ENCODE results near the gene EML2. TPM values are rescaled to one million over a fixed set of nuclear protein-coding genes. Genes with fewer than 3 reads are reported as not detected.
A peak's percentile ranks its signal among the peaks of the same experiment; 100 is the strongest.

Gene EML2
- total and polyA plus RNA-seq, 2 of the 4 experiments (the other 2 are of a cell fraction): 11.8 to 25.3 TPM

- H3K79me1 ChIP-seq (ENCODE audit: low read depth in 1 of 2, low read length in 2 of 2): no peaks in the 10 kb centered on the region
- H3K14ac ChIP-seq (replicated peaks; ENCODE audit: low read depth, low read length): no peak within 1 kb of the TSS
- no peaks in the 10 kb centered on the region for H3K4me1 ChIP-seq (ENCODE audit: control insufficient read depth, insufficient read depth, low read length)
- H3K9me3 ChIP-seq (ENCODE audit: control insufficient read depth, insufficient read depth, low read length): peaks cover 2% of the 10 kb centered on the region; the same call in 1 of the 2 replicates
- no peak within 1 kb of the TSS for H3K9ac ChIP-seq (ENCODE audit: low read depth, low read length)
- POLR2A ChIA-PET (ENCODE audit: unreplicated experiment): no interaction called here
- H4K8ac ChIP-seq (ENCODE audit: low read depth in 2 of 2, low read length in 2 of 2): no peak within 1 kb of the TSS
- peaks cover 55% of the 10 kb centered on the region for H3K27me3 ChIP-seq (ENCODE audit: control insufficient read depth, insufficient read depth, low read length)
- TF ChIP-seq RFX5 (IDR thresholded peaks at IDR 0.05; ENCODE audit: low read depth, low read length): no peak
- no peak for TF ChIP-seq POLR2A (IDR thresholded peaks at IDR 0.05; ENCODE audit: low read depth, low read length)
- no peak for TF ChIP-seq NFE2L2 (IDR thresholded peaks at IDR 0.05; ENCODE audit: low read depth, low read length)
- no peak for TF ChIP-seq RAD21 (IDR thresholded peaks at IDR 0.05; ENCODE audit: low read length)
- TF ChIP-seq, protein P1, sequence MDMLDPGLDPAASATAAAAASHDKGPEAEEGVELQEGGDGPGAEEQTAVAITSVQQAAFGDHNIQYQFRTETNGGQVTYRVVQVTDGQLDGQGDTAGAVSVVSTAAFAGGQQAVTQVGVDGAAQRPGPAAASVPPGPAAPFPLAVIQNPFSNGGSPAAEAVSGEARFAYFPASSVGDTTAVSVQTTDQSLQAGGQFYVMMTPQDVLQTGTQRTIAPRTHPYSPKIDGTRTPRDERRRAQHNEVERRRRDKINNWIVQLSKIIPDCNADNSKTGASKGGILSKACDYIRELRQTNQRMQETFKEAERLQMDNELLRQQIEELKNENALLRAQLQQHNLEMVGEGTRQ (IDR thresholded peaks at IDR 0.05; ENCODE audit: low read depth, low read length): no peak
- TF ChIP-seq, protein P2, sequence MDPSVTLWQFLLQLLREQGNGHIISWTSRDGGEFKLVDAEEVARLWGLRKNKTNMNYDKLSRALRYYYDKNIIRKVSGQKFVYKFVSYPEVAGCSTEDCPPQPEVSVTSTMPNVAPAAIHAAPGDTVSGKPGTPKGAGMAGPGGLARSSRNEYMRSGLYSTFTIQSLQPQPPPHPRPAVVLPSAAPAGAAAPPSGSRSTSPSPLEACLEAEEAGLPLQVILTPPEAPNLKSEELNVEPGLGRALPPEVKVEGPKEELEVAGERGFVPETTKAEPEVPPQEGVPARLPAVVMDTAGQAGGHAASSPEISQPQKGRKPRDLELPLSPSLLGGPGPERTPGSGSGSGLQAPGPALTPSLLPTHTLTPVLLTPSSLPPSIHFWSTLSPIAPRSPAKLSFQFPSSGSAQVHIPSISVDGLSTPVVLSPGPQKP (IDR thresholded peaks at IDR 0.05; ENCODE audit: borderline replicate concordance, low read depth, low read length): no peak
- no peak for TF ChIP-seq SMC3 (IDR thresholded peaks at IDR 0.05; ENCODE audit: low read depth, low read length)
- intact Hi-C loops (cut with micrococcal nuclease): no loop called here
- no peaks in the 10 kb centered on the region; the same call in 1 of the 2 replicates for H4K20me1 ChIP-seq (ENCODE audit: insufficient read depth, low read length)
- H2BK20ac ChIP-seq (ENCODE audit: low read depth, low read length): no peak within 1 kb of the TSS
- in situ Hi-C loops (cut with MboI; ENCODE audit: low sequenced_read_pairs): no loop called here
- no peak within 1 kb of the TSS for H2BK15ac ChIP-seq (ENCODE audit: low read depth, low read length)
- H3K4me3 ChIP-seq (ENCODE audit: insufficient read depth, low read depth, low read length): no peak within 1 kb of the TSS
- no peak within 1 kb of the TSS for H2BK120ac ChIP-seq (ENCODE audit: low read depth, low read length)
- no peak within 1 kb of the TSS for H2BK5ac ChIP-seq (ENCODE audit: low read depth, low read length, poor library complexity, severe bottlenecking)
- no peak within 1 kb of the TSS for H4K91ac ChIP-seq (ENCODE audit: insufficient read depth, low read depth, low read length)
- H2AK9ac ChIP-seq (replicated peaks; ENCODE audit: low read depth, low read length, poor library complexity): no peak within 1 kb of the TSS
- 10% methylated on average over 17 of the region's 52 CpGs; no CpG with 5 or more reads in 1 of the 2 experiments for WGBS, 2 experiments (ENCODE audit: extremely low coverage in 2 of 2, insufficient read length in 1 of 2)
- H3K36me3 ChIP-seq (ENCODE audit: control insufficient read depth, insufficient read depth, low read length): no peaks in the 10 kb centered on the region
- no peak within 1 kb of the TSS for H2AK5ac ChIP-seq (ENCODE audit: low read depth, low read length)
- no peak within 1 kb of the TSS for H3K27ac ChIP-seq (ENCODE audit: insufficient read depth, low read length)
- no peak within 1 kb of the TSS for H3K56ac ChIP-seq (ENCODE audit: extremely low read depth, insufficient read depth, low read length)
- CTCF ChIA-PET: interaction anchor here (1.2 kb wide), 1 partner anchor 40 kb away, joined by 3 read pairs; no protein-coding TSS in a partner anchor
- H4K5ac ChIP-seq (ENCODE audit: low read depth, low read length): no peak within 1 kb of the TSS
- ATAC-seq (ENCODE audit: low read depth) (peak; percentile 74), DNase-seq (no peak)
- 0 out of 2 replicates have a peak, but pooled peaks cover 3% of the 10 kb centered on the region for H3K9me1 ChIP-seq (ENCODE audit: insufficient read depth, low read length)
- peak within 1 kb of the TSS; percentile 34 for H2AFZ ChIP-seq (replicated peaks; ENCODE audit: low read length, poor library complexity)
- peak within 1 kb of the TSS; percentile 79 for H3K23ac ChIP-seq (ENCODE audit: low read depth, low read length)
- H3K4ac ChIP-seq (ENCODE audit: low read depth, low read length): no peak within 1 kb of the TSS
- H3K18ac ChIP-seq (ENCODE audit: low read depth, low read length): no peak within 1 kb of the TSS
- BruUV-seq (replicated peaks): no TSS peak
- no peak within 1 kb of the TSS for H3K4me2 ChIP-seq (ENCODE audit: low read depth, low read length)
- dilution Hi-C loops (cut with HindIII; ENCODE audit: low sequenced_read_pairs, unreplicated experiment): no loop called here
Measured at GRCh38 chr19:45601524-45602374, 37.4 kb downstream of the EML2 start, which contains the start of gene GPR4. Gene GPR4, minus strand, starts transcription at chr19:45602212. Its CDS starts 10,346 bp downstream, at chr19:45591866.
